ENCODE results near the gene PRKN.

PRKN gene

DNA sequence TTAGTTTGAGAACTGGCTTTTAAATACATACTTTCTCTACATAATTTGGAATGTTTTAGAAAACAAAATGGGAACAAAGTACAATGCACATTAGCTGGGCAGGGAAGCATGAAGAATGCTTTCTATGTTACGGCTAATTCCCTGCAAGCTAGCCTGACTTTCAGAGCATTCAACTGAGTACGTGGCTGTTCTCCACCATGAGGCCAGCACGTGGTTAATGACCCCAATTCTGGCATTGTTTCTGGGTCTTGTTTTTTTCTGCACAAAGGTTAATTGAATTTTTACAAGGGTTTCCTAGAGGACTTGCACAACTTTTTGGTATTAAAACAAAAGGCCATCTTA is 1245.1 kb downstream of the PRKN start:
- Histone ChIP-seq H2BK15ac (ENCODE audit: low read depth, poor library complexity, severe bottlenecking) (no peak overlapping the region), H2AFZ (ENCODE audit: low read depth, low read length) (no peak overlapping the region), H3K14ac (ENCODE audit: low read length in 2 of 2) (no peak overlapping the region), H2BK120ac (ENCODE audit: low read depth, low read length) (no peak overlapping the region), H3K27ac (ENCODE audit: low read length, poor library complexity, severe bottlenecking) (peak overlapping the region; percentile 41), H2BK12ac (ENCODE audit: low read length in 2 of 2) (no peak overlapping the region), H3K9ac (ENCODE audit: low read length) (no peak overlapping the region), H3K4me2 (ENCODE audit: low read length, poor library complexity, severe bottlenecking) (no peak overlapping the region), H2AK5ac (ENCODE audit: low read length, severe bottlenecking) (no peak overlapping the region), H3K27me3 (ENCODE audit: control insufficient read depth in 1 of 2, insufficient read depth in 1 of 2, low read length in 2 of 2) (no peaks in the 10 kb centered on the region), H3K4ac (ENCODE audit: low read depth in 1 of 2, low read length in 2 of 2) (no peak overlapping the region), H3K4me1 (ENCODE audit: control insufficient read depth, insufficient read depth, low read depth, low read length) (peaks cover 6% of the 10 kb centered on the region), H4K91ac (ENCODE audit: low read length) (no peak overlapping the region), H3K18ac (ENCODE audit: low read depth in 1 of 2, low read length in 2 of 2) (no peak overlapping the region), H3K4me3 (ENCODE audit: insufficient read depth in 1 of 2, low read depth in 1 of 2, low read length in 2 of 2) (no peak overlapping the region), H3K79me1 (replicated peaks; ENCODE audit: low read length, poor library complexity, severe bottlenecking) (no peaks in the 10 kb centered on the region), H2BK5ac (ENCODE audit: low read depth, low read length, poor library complexity, severe bottlenecking) (no peak overlapping the region), H3K36me3 (ENCODE audit: control insufficient read depth in 1 of 2, insufficient read depth in 2 of 2, low read depth in 1 of 2, low read length in 2 of 2) (no peaks in the 10 kb centered on the region), H3K9me3 (ENCODE audit: control insufficient read depth, low read length) (no peaks in the 10 kb centered on the region), H3K23ac (ENCODE audit: low read length in 2 of 2) (no peak overlapping the region), H4K8ac (ENCODE audit: low read length) (no peak overlapping the region)
- WGBS = 72% methylated on average over 2 of the region's 3 CpGs
- no peak for DNase-seq

DNA sequence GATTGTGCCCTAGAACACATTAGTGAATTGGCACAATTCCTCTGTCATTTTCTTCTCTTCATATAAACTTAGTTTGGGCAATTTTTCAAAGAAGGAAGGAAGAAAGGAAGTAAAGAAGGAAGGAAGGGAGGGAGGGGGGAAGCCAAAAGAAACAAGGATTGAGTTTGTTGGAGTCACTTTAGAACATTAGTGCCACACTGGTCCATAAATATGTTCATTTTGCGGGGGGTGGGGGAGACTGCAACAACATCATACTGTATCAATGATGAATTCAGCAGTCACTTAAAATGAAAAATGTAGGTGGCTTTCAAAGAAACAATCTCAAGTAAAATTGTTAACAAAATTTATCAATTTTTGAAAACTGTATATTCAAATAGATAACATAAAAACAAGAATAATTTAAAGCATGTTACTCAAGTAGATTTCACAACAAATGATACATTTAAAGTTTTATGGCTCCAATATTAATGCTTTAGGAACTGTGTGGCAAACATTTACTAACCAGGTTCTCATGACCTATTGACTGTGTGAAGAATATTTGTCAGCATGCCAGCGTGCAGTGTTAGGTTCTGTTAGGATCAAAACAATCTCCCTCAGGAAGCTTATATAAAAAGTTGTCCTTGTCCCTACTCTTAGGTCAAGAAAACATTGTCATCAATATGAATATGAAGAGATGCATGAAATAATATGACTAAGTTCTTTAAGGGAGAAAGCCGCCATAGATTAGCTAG is 1245.6 kb downstream of the PRKN start:
- Histone ChIP-seq H3K4me3 (ENCODE audit: insufficient read depth in 1 of 2, low read depth in 1 of 2, low read length in 2 of 2) (no peak overlapping the region), H4K8ac (ENCODE audit: low read length) (no peak overlapping the region), H3K23ac (ENCODE audit: low read length in 2 of 2) (no peak overlapping the region), H3K4me1 (ENCODE audit: control insufficient read depth, insufficient read depth, low read depth, low read length) (peaks cover 4% of the 10 kb centered on the region), H3K18ac (ENCODE audit: low read depth in 1 of 2, low read length in 2 of 2) (no peak overlapping the region), H3K4me2 (ENCODE audit: low read length, poor library complexity, severe bottlenecking) (no peak overlapping the region), H2AK5ac (ENCODE audit: low read length, severe bottlenecking) (no peak overlapping the region), H3K27me3 (ENCODE audit: control insufficient read depth in 1 of 2, insufficient read depth in 1 of 2, low read length in 2 of 2) (no peaks in the 10 kb centered on the region), H3K27ac (ENCODE audit: low read length, poor library complexity, severe bottlenecking) (peak overlapping the region; percentile 41), H2AFZ (ENCODE audit: low read depth, low read length) (no peak overlapping the region), H2BK12ac (ENCODE audit: low read length in 2 of 2) (no peak overlapping the region), H3K9me3 (ENCODE audit: control insufficient read depth, low read length) (no peaks in the 10 kb centered on the region), H3K36me3 (ENCODE audit: control insufficient read depth in 1 of 2, insufficient read depth in 2 of 2, low read depth in 1 of 2, low read length in 2 of 2) (no peaks in the 10 kb centered on the region), H3K9ac (ENCODE audit: low read length) (no peak overlapping the region), H3K4ac (ENCODE audit: low read depth in 1 of 2, low read length in 2 of 2) (no peak overlapping the region), H2BK5ac (ENCODE audit: low read depth, low read length, poor library complexity, severe bottlenecking) (no peak overlapping the region), H2BK120ac (ENCODE audit: low read depth, low read length) (no peak overlapping the region), H2BK15ac (ENCODE audit: low read depth, poor library complexity, severe bottlenecking) (no peak overlapping the region), H3K14ac (ENCODE audit: low read length in 2 of 2) (no peak overlapping the region), H4K91ac (ENCODE audit: low read length) (no peak overlapping the region), H3K79me1 (replicated peaks; ENCODE audit: low read length, poor library complexity, severe bottlenecking) (no peaks in the 10 kb centered on the region)
- WGBS = no CpG with 5 or more reads among the region's 3 CpGs
- DNase-seq = no peak

DNA sequence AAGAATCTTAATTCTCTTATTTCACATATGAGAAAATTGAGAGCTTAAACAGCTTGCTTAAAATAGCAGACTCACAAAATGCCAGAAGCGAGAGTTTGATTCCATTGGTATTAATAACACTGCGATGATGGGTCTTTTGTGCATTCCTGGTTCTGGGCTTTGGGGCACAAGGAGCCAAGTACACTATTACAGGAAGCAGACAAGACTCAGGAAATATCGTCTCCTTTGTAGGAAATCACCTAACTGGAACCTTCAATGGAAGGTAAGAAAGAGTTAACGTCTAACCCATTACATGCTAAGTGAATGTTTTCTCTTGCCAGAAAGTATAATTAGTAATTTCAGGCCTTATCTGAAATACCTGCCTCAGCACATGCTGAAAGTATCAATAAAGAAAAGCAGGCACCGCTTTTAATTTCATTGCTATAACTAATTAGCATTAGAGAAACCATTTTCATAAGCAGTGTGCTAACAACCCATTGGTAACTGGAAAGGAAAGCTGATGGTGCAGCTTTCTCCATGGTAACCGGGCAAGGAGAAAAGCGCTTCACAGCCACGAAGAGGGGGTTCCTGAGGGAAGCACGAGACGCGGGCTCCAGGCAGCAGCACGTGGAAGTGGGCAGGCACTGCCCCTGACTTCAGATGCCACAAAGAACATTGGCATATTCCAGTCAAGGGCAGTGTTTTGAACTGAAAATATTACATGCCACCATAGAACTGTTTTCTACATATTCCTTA is 1247.0 kb downstream of the PRKN start:
- Histone ChIP-seq H4K91ac (ENCODE audit: low read length) (no peak overlapping the region), H2AK5ac (ENCODE audit: low read length, severe bottlenecking) (no peak overlapping the region), H2AFZ (ENCODE audit: low read depth, low read length) (no peak overlapping the region), H2BK120ac (ENCODE audit: low read depth, low read length) (no peak overlapping the region), H3K4me2 (ENCODE audit: low read length, poor library complexity, severe bottlenecking) (no peak overlapping the region), H3K27ac (ENCODE audit: low read length, poor library complexity, severe bottlenecking) (no peak overlapping the region), H3K4me3 (ENCODE audit: insufficient read depth in 1 of 2, low read depth in 1 of 2, low read length in 2 of 2) (no peak overlapping the region), H3K4me1 (ENCODE audit: control insufficient read depth, insufficient read depth, low read depth, low read length) (peaks cover 2% of the 10 kb centered on the region), H3K14ac (ENCODE audit: low read length in 2 of 2) (no peak overlapping the region), H4K8ac (ENCODE audit: low read length) (no peak overlapping the region), H2BK12ac (ENCODE audit: low read length in 2 of 2) (no peak overlapping the region), H2BK15ac (ENCODE audit: low read depth, poor library complexity, severe bottlenecking) (no peak overlapping the region), H3K4ac (ENCODE audit: low read depth in 1 of 2, low read length in 2 of 2) (no peak overlapping the region), H3K27me3 (ENCODE audit: control insufficient read depth in 1 of 2, insufficient read depth in 1 of 2, low read length in 2 of 2) (no peaks in the 10 kb centered on the region), H3K23ac (ENCODE audit: low read length in 2 of 2) (no peak overlapping the region), H3K36me3 (ENCODE audit: control insufficient read depth in 1 of 2, insufficient read depth in 2 of 2, low read depth in 1 of 2, low read length in 2 of 2) (no peaks in the 10 kb centered on the region), H3K9me3 (ENCODE audit: control insufficient read depth, low read length) (no peaks in the 10 kb centered on the region), H3K18ac (ENCODE audit: low read depth in 1 of 2, low read length in 2 of 2) (no peak overlapping the region), H2BK5ac (ENCODE audit: low read depth, low read length, poor library complexity, severe bottlenecking) (no peak overlapping the region), H3K79me1 (replicated peaks; ENCODE audit: low read length, poor library complexity, severe bottlenecking) (no peaks in the 10 kb centered on the region), H3K9ac (ENCODE audit: low read length) (no peak overlapping the region)
- WGBS = 86% methylated on average over 12 of the region's 12 CpGs
- DNase-seq = no peak

DNA sequence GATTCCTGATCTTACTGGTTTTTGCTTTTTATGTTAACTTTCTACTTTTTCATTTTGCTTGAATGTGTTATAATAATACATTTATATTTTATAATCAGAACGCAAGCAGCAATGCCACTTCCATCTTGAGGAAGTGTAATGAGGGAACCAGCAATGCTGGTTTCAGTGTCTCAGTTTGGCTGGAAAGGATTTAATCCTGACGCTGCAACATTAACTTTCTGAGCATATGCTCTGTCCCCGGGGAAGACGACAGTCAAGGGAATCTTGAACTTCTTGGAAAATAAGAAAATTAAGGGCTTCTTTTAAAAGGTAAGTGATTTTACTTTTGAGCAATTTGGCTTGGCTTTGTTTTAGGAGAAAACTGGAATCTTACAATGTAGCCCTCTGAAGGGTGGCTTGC is 1248.2 kb downstream of the PRKN start:
- no peak overlapping the region for H3K9ac ChIP-seq (ENCODE audit: low read length)
- no peaks in the 10 kb centered on the region for H3K79me1 ChIP-seq (replicated peaks; ENCODE audit: low read length, poor library complexity, severe bottlenecking)
- no peak overlapping the region for H2BK15ac ChIP-seq (ENCODE audit: low read depth, poor library complexity, severe bottlenecking)
- no peak for DNase-seq
- no peaks in the 10 kb centered on the region for H3K27me3 ChIP-seq (ENCODE audit: control insufficient read depth in 1 of 2, insufficient read depth in 1 of 2, low read length in 2 of 2)
- no peak overlapping the region for H3K4me2 ChIP-seq (ENCODE audit: low read length, poor library complexity, severe bottlenecking)
- no peak overlapping the region for H2AFZ ChIP-seq (ENCODE audit: low read depth, low read length)
- no peak overlapping the region for H3K23ac ChIP-seq (ENCODE audit: low read length in 2 of 2)
- peak overlapping the region; percentile 73 for H2AK5ac ChIP-seq (ENCODE audit: low read length, severe bottlenecking)
- H3K4me1 ChIP-seq (ENCODE audit: control insufficient read depth, insufficient read depth, low read depth, low read length) = peaks cover 2% of the 10 kb centered on the region
- no peak overlapping the region for H4K91ac ChIP-seq (ENCODE audit: low read length)
- H3K36me3 ChIP-seq (ENCODE audit: control insufficient read depth in 1 of 2, insufficient read depth in 2 of 2, low read depth in 1 of 2, low read length in 2 of 2) = no peaks in the 10 kb centered on the region
- H3K27ac ChIP-seq (ENCODE audit: low read length, poor library complexity, severe bottlenecking) = no peak overlapping the region
- H2BK12ac ChIP-seq (ENCODE audit: low read length in 2 of 2) = no peak overlapping the region
- H4K8ac ChIP-seq (ENCODE audit: low read length) = no peak overlapping the region
- WGBS = 88% methylated on average over 4 of the region's 4 CpGs
- no peak overlapping the region for H3K18ac ChIP-seq (ENCODE audit: low read depth in 1 of 2, low read length in 2 of 2)
- no peak overlapping the region for H3K4me3 ChIP-seq (ENCODE audit: insufficient read depth in 1 of 2, low read depth in 1 of 2, low read length in 2 of 2)
- H3K4ac ChIP-seq (ENCODE audit: low read depth in 1 of 2, low read length in 2 of 2) = no peak overlapping the region
- no peak overlapping the region for H2BK120ac ChIP-seq (ENCODE audit: low read depth, low read length)
- H2BK5ac ChIP-seq (ENCODE audit: low read depth, low read length, poor library complexity, severe bottlenecking) = no peak overlapping the region
- H3K14ac ChIP-seq (ENCODE audit: low read length in 2 of 2) = no peak overlapping the region
- no peaks in the 10 kb centered on the region for H3K9me3 ChIP-seq (ENCODE audit: control insufficient read depth, low read length)
